K562 (cell line): ENCODE results near the gene TPRX2. TPM values are rescaled to one million over a fixed set of nuclear protein-coding genes. Genes with fewer than 3 reads are reported as not detected.

Experiments
- ARNT ChIP-seq, 2 experiments: fragments of 450-650 bp; IDR thresholded peaks; 2 replicates each; pipeline ENCODE4 v1.6.1; 2016; ENCODE audit warnings: mild to moderate bottlenecking in 1 of 2
- MGA ChIP-seq: fragments of 450-650 bp; IDR thresholded peaks from 2 replicates; pipeline ENCODE4 v1.6.1; 2016; ENCODE audit warnings: mild to moderate bottlenecking, moderate library complexity
- TEAD2 ChIP-seq: fragments of 450-650 bp; IDR thresholded peaks from 2 replicates; pipeline ENCODE4 v1.6.1; 2016; ENCODE audit warnings: missing genetic modification characterization, control low read depth, missing compliant biosample characterization
- polyA plus RNA-seq, 8 experiments: library from polyadenylated mRNA; depleted of rRNA in 4 of 8; stranded (reverse) in 5 of 8; unstranded in 3 of 8; fragments of >200 nt; fragmentation: Nextera tagmentation in 2 of 8; fragmentation: Illumina TruSeq in 1 of 8; extraction: Ambion mirVana in 2 of 8; extraction: Trizol in 1 of 8; gene quantifications; 2 replicates each; pipeline versions ENCODE4 v1.2.1 to v1.2.3, GENCODE V29; 2011 to 2014; ENCODE audit warnings: inconsistent platforms in 1 of 8, missing spikeins in 1 of 8
- total RNA-seq, 7 experiments: library from RNA; depleted of rRNA in 6 of 7; stranded (reverse); fragments of >200 nt in 6 of 7; fragmentation: Illumina TruSeq in 2 of 7; extraction: Trizol in 2 of 7; gene quantifications; 2 replicates each; pipeline versions ENCODE4 v1.2.1 to v1.2.3, GENCODE V29; 2011 to 2021; ENCODE audit warnings: low replicate concordance in 1 of 7

TPRX2 gene
- total and polyA plus RNA-seq, 9 of the 15 experiments (the other 6 are each of a cell fraction or from before 2014, with no cell fraction given): not detected

DNA sequence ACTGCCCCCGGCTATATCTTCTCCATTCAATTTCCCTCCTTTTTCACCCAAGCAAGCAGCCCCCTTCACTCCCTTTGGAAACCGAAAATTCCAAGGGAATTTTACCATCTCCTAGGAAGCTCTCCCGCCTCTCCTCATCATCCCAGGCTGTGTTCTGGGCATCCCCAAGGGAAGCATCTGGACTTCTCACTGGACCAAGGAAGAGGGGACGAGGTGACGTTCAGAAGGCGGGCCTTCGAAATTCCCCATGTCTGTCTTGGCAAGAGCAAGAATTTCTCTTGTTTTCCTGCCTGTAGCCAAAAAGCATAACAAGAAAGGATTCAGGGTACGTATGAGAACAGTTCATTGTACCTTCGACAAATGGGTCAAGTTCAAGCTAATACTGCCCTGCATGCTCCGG lies 6.1 kb downstream of the TPRX2 start (continued):
- TF ChIP-seq MGA (no peak), TEAD2 (tag) (no peak), ARNT (IDR thresholded peaks at IDR 0.05) (no peak)
